Neuronal stem cell (in vitro differentiated cells): ENCODE measurements around the gene GRIA1.

Source experiments
- DNase-seq: peaks from one replicate; pipeline ENCODE4 v3.0.0-alpha.2; 2013; ENCODE audit warnings: low spot score
- H2AFZ ChIP-seq: one replicate; pipeline ENCODE4 v1.6.1; 2013; ENCODE audit warnings: mild to moderate bottlenecking, low read length, inconsistent platforms
- H2AK5ac ChIP-seq: 2 replicates; pipeline ENCODE4 v1.6.1; 2013; ENCODE audit warnings: low read depth, mild to moderate bottlenecking, inconsistent platforms, low read length, moderate library complexity, mixed read lengths
- H2BK120ac ChIP-seq: 2 replicates; pipeline ENCODE4 v1.6.1; 2013; ENCODE audit warnings: low read depth, mild to moderate bottlenecking, inconsistent platforms, low read length, moderate library complexity, mixed read lengths
- H2BK12ac ChIP-seq: one replicate; pipeline ENCODE4 v1.6.1; 2013; ENCODE audit warnings: low read length, inconsistent platforms
- H2BK15ac ChIP-seq: 2 replicates; pipeline ENCODE4 v1.6.1; 2013; ENCODE audit warnings: mild to moderate bottlenecking, low read length, inconsistent platforms, mixed read lengths
- H2BK5ac ChIP-seq: one replicate; pipeline ENCODE4 v1.6.1; 2013; ENCODE audit warnings: inconsistent platforms, mild to moderate bottlenecking, low read length, moderate library complexity
- H3K14ac ChIP-seq: one replicate; pipeline ENCODE4 v1.6.1; 2013; ENCODE audit warnings: low read length, inconsistent platforms
- H3K18ac ChIP-seq: 2 replicates; pipeline ENCODE4 v1.6.1; 2013; ENCODE audit warnings: low read length, inconsistent platforms
- H3K23ac ChIP-seq: 2 replicates; pipeline ENCODE4 v1.6.1; 2013; ENCODE audit warnings: low read depth, mild to moderate bottlenecking, mixed read lengths, low read length, inconsistent platforms; ENCODE audit not compliant: poor library complexity
- H3K27ac ChIP-seq: replicated peaks from 3 replicates; pipeline ENCODE4 v1.5.1; 2013; ENCODE audit warnings: low read length, inconsistent platforms
- H3K27me3 ChIP-seq, 3 experiments: 2 replicates each; pipeline ENCODE4 v1.6.1; 2013; ENCODE audit warnings: low read length in 3 of 3, mild to moderate bottlenecking in 2 of 3, inconsistent platforms in 1 of 3, low read depth in 1 of 3, mixed read lengths in 1 of 3, moderate library complexity in 1 of 3; ENCODE audit not compliant: control insufficient read depth in 3 of 3, insufficient read depth in 3 of 3
- H3K36me3 ChIP-seq, 2 donors: replicated peaks in 1 of 2; 2 replicates each; pipeline ENCODE4 v1.6.1; 2013; ENCODE audit warnings: low read length in 2 of 2; ENCODE audit not compliant: control insufficient read depth in 2 of 2, insufficient read depth in 2 of 2
- H3K4ac ChIP-seq: 2 replicates; pipeline ENCODE4 v1.6.1; 2013; ENCODE audit warnings: inconsistent platforms, mild to moderate bottlenecking, low read length, moderate library complexity
- H3K4me1 ChIP-seq, 2 donors: 1 replicate in 1 of 2; 2 replicates in 1 of 2; pipeline ENCODE4 v1.6.1; 2013; ENCODE audit warnings: low read length in 2 of 2, low read depth in 1 of 2; ENCODE audit not compliant: control insufficient read depth in 2 of 2, insufficient read depth in 1 of 2
- H3K4me2 ChIP-seq: one replicate; pipeline ENCODE4 v1.6.1; 2013; ENCODE audit warnings: mild to moderate bottlenecking, low read length, inconsistent platforms; ENCODE audit not compliant: insufficient read depth, poor library complexity, severe bottlenecking
- H3K4me3 ChIP-seq, 2 donors: 2 replicates each; pipeline ENCODE4 v1.5.1; 2013; ENCODE audit warnings: low read length in 2 of 2, mild to moderate bottlenecking in 2 of 2, inconsistent platforms in 1 of 2, moderate library complexity in 1 of 2
- H3K79me1 ChIP-seq: one replicate; pipeline ENCODE4 v1.6.1; 2013; ENCODE audit warnings: low read depth, mild to moderate bottlenecking, inconsistent platforms, low read length, moderate library complexity
- H3K9ac ChIP-seq: one replicate; pipeline ENCODE4 v1.6.1; 2013; ENCODE audit warnings: mild to moderate bottlenecking, low read depth, low read length, inconsistent platforms; ENCODE audit not compliant: poor library complexity
- H3K9me3 ChIP-seq, 2 donors: replicated peaks in 1 of 2; 2 replicates each; pipeline versions ENCODE3 to v1.6.1; 2013; ENCODE audit warnings: low read length in 2 of 2, mild to moderate bottlenecking in 2 of 2, inconsistent platforms in 1 of 2, low read depth in 1 of 2, mixed read lengths in 1 of 2, moderate library complexity in 1 of 2; ENCODE audit not compliant: control insufficient read depth in 2 of 2, insufficient read depth in 1 of 2
- H4K8ac ChIP-seq: one replicate; pipeline ENCODE4 v1.6.1; 2013; ENCODE audit warnings: low read depth, mild to moderate bottlenecking, inconsistent platforms, low read length, moderate library complexity
- H4K91ac ChIP-seq: one replicate; pipeline ENCODE4 v1.6.1; 2013; ENCODE audit warnings: low read length, low read depth, mild to moderate bottlenecking, inconsistent platforms; ENCODE audit not compliant: poor library complexity
- WGBS, 2 donors: extraction: QIAGEN DNeasy Blood & Tissue Kit; methylation state at CpG; one replicate each; pipeline ENCODE4 v1.1.7; 2013; ENCODE audit warnings: missing lambda C conversion rate in 2 of 2, mixed read lengths in 1 of 2; ENCODE audit not compliant: insufficient read length in 2 of 2, insufficient replicate concordance in 1 of 2; ENCODE audit errors: extremely low coverage in 2 of 2; 5-methylcytosine and 5-hydroxymethylcytosine counted together

GRIA1 gene

DNA sequence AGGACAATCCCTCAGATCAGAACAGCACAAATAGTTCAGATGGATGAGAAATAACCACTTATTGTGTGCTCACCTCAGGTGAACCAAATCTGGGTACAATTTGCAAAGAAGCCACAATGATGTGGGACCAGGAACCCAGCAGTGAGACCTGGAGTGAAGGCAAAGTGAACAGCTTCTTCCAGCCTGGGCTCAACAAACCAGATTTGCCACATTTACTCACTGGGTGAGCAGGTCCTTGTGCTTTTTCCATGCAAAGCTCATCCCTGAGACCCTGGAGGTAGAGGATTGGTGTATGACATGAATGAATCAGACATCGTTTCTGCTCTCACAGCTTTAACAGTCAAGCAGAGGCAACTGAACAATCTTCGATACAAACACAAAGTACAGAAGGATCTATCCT, 29.1 kb upstream of the GRIA1 start:
- DNase-seq: no peak
- no peak overlapping the region for H3K4me2 ChIP-seq

DNA sequence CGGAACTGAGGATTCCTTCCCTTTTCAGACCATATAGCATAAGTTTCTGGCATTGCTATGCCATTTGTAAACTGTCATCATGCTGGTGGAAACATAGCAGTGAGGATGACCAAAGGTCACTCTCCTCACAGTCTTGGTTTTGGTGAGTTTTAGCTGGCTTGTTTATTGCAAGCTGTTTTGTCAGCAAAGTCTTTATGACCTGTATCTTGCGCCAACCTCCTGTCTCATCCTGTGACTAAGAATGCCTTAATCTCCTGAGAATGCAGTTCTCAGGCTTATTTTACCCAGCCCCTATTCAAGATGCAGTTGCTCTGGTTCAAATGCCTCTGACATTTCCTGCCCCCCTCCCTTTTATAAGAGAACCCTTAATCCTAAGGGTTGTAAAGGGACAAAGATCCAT, 26.7 kb upstream of the GRIA1 start:
- no peaks in the 10 kb centered on the region for H3K27me3 ChIP-seq
- no peak overlapping the region for H3K18ac ChIP-seq
- H3K23ac ChIP-seq: no peak overlapping the region
- no peak overlapping the region for H2AK5ac ChIP-seq
- no peak overlapping the region for H3K9ac ChIP-seq
- WGBS, 2 donors: no CpG with 5 or more reads among the region's 2 CpGs
- peak overlapping the region; percentile 87 for H2AFZ ChIP-seq
- no peak overlapping the region for H2BK12ac ChIP-seq
- H3K36me3 ChIP-seq: no peaks in the 10 kb centered on the region
- no peak overlapping the region for H2BK5ac ChIP-seq
- peaks cover 0 to 9% of the 10 kb centered on the region in 2 donors for H3K9me3 ChIP-seq
- no peak overlapping the region for H3K4ac ChIP-seq
- H3K79me1 ChIP-seq: no peaks in the 10 kb centered on the region
- peak; percentile 30 for DNase-seq
- H3K4me2 ChIP-seq: no peak overlapping the region
- no peak overlapping the region for H4K91ac ChIP-seq
- no peak overlapping the region for H2BK15ac ChIP-seq
- H3K4me3 ChIP-seq: no peak overlapping the region
- peak overlapping the region; percentile 84 for H3K27ac ChIP-seq
- H3K14ac ChIP-seq: no peak overlapping the region
- H2BK120ac ChIP-seq: no peak overlapping the region
- H3K4me1 ChIP-seq: peaks cover 0 to 14% of the 10 kb centered on the region in 2 donors
- H4K8ac ChIP-seq: no peak overlapping the region

More for the DNA sequence above, 29.1 kb upstream of the GRIA1 start:
- no peak overlapping the region for H4K8ac ChIP-seq
- H2BK12ac ChIP-seq: no peak overlapping the region
- no peak overlapping the region for H3K9ac ChIP-seq
- no peak overlapping the region for H2AK5ac ChIP-seq
- H3K4me3 ChIP-seq: no peak overlapping the region
- no peaks in the 10 kb centered on the region for H3K79me1 ChIP-seq
- H3K36me3 ChIP-seq: no peaks in the 10 kb centered on the region
- no CpG with 5 or more reads among the region's 2 CpGs for WGBS, 2 donors
- no peak overlapping the region for H2BK120ac ChIP-seq
- peaks cover 2 to 14% of the 10 kb centered on the region in 2 donors for H3K4me1 ChIP-seq
- H4K91ac ChIP-seq: no peak overlapping the region
- H2BK5ac ChIP-seq: no peak overlapping the region
- no peaks in the 10 kb centered on the region for H3K27me3 ChIP-seq
- H3K18ac ChIP-seq: no peak overlapping the region
- H3K23ac ChIP-seq: no peak overlapping the region
- no peak overlapping the region for H3K27ac ChIP-seq
- H2BK15ac ChIP-seq: no peak overlapping the region
- no peak overlapping the region for H2AFZ ChIP-seq
- H3K14ac ChIP-seq: no peak overlapping the region
- no peak overlapping the region for H3K4ac ChIP-seq
- H3K9me3 ChIP-seq: peaks cover 0 to 9% of the 10 kb centered on the region in 2 donors

DNA sequence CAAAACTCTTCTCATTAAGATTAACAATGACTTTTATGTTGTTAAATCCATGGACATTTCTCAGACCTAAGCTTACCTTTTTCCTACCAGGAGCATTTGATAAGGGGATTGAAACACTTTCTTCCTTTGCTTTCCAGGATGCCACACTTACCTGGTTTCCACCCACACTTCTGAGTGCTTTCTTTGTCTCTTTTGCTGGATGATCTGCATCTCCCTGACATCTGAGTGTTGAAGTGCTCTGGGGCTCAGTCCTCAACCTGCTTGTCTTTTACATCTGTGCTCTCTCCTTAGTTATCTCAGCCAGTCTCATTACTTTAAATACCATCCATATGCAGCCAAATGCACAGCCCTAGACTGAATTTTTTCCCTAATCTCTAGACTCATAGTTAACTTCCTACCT, 22.9 kb upstream of the GRIA1 start:
- no peak overlapping the region for H3K4me2 ChIP-seq
- no peak overlapping the region for H4K91ac ChIP-seq
- H2BK15ac ChIP-seq: no peak overlapping the region
- H3K27ac ChIP-seq: no peak overlapping the region
- H3K27me3 ChIP-seq: no peaks in the 10 kb centered on the region
- no peak overlapping the region for H3K18ac ChIP-seq
- H3K4me1 ChIP-seq: peaks cover 5 to 18% of the 10 kb centered on the region in 2 donors
- no peak overlapping the region for H2BK5ac ChIP-seq
- no peak for DNase-seq
- H2AK5ac ChIP-seq: no peak overlapping the region
- H3K4me3 ChIP-seq: no peak overlapping the region
- no peak overlapping the region for H3K4ac ChIP-seq
- H3K79me1 ChIP-seq: no peaks in the 10 kb centered on the region
- no peak overlapping the region for H4K8ac ChIP-seq
- H3K23ac ChIP-seq: no peak overlapping the region
- H3K36me3 ChIP-seq: no peaks in the 10 kb centered on the region
- H3K14ac ChIP-seq: no peak overlapping the region
- H2AFZ ChIP-seq: no peak overlapping the region
- no peak overlapping the region for H3K9ac ChIP-seq
- peaks cover 0 to 9% of the 10 kb centered on the region in 2 donors for H3K9me3 ChIP-seq
- H2BK12ac ChIP-seq: no peak overlapping the region
- H2BK120ac ChIP-seq: no peak overlapping the region

DNA sequence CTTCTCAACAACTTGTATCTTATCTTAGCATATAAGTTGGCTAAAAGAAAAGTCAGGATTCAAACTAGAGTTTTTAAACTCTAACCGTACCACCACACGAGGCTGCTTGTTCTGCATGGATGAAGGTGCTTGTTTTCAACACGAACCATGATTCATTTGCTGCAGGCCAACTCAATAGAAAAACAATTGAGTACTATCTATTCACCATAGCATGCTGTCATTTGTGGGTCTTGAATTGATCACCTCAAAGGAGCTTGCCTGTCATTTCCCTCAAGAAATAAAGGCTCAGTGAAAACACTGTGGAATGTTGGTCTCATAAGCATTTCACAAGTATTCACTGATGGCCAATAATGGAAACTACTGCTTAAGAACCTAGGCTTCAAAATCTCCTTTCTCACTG, 21.0 kb upstream of the GRIA1 start:
- Histone ChIP-seq H4K91ac (no peak overlapping the region), H2BK5ac (no peak overlapping the region), H2AFZ (no peak overlapping the region), H2BK15ac (no peak overlapping the region), H3K4me1 (peaks cover 5 to 6% of the 10 kb centered on the region in 2 donors), H3K14ac (no peak overlapping the region), H3K18ac (no peak overlapping the region), H3K23ac (no peak overlapping the region), H3K9ac (no peak overlapping the region), H3K79me1 (no peaks in the 10 kb centered on the region), H4K8ac (no peak overlapping the region), H2BK120ac (no peak overlapping the region), H3K9me3 (peaks cover 0 to 9% of the 10 kb centered on the region in 2 donors), H3K36me3 (no peaks in the 10 kb centered on the region), H3K27ac (no peak overlapping the region), H3K4me3 (no peak overlapping the region), H2AK5ac (no peak overlapping the region), H3K27me3 (no peaks in the 10 kb centered on the region), H2BK12ac (no peak overlapping the region), H3K4ac (no peak overlapping the region), H3K4me2 (no peak overlapping the region)
- WGBS, 2 donors: no CpG with 5 or more reads among the region's 3 CpGs
- DNase-seq: no peak
